HG03280 (cell line): ENCODE results near the gene HOXD10.
A peak's percentile ranks its signal among the peaks of the same experiment; 100 is the strongest.

Experiments used
- ATAC-seq: cut with Tn5 transposase; IDR thresholded peaks from one replicate; pipeline ENCODE4 v1.9.1; 2021; ENCODE audit warnings: mild to moderate bottlenecking, moderate library complexity; ENCODE audit not compliant: unreplicated experiment

HOXD10 gene

GRCh38 chr2:176094349-176094748 is 22.2 kb upstream of the HOXD10 start:
- ATAC-seq, result no peak

- ATAC-seq, result no peak
These were observed 21.2 kb upstream of the HOXD10 start for GRCh38 chr2:176095421-176095820.

- ATAC-seq, result no peak
These were observed 20.2 kb upstream of the HOXD10 start for GRCh38 chr2:176096243-176096985.

GRCh38 chr2:176096986-176097819 is 19.4 kb upstream of the HOXD10 start:
- peak; percentile 83 for ATAC-seq

- ATAC-seq, result no peak
These were observed 18.7 kb upstream of the HOXD10 start for GRCh38 chr2:176097820-176098365.

- no peak for ATAC-seq
These were observed 18.0 kb upstream of the HOXD10 start for GRCh38 chr2:176098366-176099158.

DNA sequence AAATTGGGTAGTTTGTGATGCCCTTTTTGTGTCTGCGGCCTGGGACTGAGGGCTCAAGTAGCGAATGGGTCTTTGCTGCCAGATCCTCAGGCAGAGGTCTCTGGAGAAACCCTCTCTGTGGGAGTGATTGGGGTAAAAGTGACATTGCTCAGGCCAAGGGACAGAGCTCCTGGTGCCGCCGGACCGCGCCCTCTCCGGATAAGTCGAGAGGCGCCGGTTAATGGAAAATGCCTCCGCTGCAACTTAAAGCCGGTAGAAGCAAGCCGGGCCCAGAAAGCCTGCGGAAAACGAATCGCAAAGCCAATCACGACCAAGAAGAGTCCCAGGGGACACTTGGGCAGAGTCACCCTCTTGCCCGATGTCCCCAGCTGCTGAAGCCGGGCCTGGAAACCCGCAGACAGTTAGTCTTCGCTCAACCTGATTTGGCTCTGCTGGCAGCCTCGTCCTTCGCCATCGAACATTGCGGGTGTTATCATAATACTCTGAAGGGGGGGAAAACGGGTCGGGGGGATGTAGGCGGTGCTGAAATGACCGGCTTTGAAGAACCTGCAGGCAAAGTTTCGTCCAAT is 17.3 kb upstream of the HOXD10 start:
- ATAC-seq, result no peak

DNA sequence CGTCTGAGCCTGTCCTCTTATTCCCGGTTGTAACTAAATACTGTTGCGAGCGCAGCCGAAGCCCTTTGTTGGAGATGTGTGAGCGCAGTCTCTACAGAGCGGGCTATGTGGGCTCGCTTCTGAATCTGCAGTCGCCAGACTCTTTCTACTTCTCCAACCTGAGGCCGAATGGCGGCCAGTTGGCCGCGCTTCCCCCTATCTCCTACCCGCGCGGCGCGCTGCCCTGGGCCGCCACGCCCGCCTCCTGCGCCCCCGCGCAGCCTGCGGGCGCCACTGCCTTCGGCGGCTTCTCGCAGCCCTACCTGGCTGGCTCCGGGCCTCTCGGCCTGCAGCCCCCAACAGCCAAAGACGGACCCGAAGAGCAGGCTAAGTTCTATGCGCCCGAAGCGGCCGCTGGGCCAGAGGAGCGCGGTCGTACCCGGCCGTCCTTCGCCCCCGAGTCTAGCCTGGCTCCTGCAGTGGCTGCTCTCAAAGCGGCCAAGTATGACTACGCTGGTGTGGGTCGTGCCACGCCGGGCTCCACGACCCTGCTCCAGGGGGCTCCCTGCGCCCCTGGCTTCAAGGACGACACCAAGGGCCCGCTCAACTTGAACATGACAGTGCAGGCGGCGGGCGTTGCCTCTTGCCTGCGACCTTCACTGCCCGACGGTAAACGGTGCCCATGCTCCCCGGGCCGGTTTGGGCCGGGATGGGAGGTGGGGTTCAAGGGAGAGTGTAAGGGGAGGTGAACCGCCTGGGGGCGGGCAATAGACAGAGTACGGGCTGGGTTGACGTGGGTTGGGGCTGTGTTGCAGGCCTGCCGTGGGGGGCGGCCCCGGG is 16.6 kb upstream of the HOXD10 start, which contains the start of gene HOXD12:
TSS of gene HOXD12 (plus strand) at position 68 of the 819 bp plus-strand sequence. CDS start at position 75, 7 bp downstream.
- ATAC-seq, result no peak

DNA sequence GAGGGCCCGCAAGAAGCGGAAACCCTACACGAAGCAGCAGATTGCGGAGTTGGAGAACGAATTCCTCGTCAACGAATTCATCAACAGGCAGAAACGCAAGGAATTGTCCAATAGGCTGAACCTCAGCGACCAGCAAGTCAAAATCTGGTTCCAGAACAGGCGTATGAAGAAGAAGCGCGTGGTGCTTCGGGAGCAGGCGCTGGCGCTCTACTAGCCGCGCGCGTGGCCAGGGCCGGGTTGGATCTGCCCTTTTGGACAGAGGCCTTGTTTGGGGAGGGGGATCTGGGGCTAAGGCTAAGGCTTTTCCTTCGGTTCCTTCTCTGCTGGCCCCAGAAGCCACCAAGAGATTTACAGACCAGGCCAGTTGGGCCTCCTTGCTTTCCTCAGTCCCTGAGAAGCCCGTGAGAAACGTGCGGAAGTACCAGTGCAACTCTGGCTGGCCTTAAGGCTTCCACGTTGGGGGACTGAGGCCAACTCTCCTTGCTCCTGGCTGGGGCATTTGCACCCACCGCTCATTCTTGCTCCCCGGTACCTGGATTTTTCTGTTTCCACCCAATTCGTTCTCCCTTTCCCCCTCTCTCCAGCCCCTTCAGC is 15.9 kb upstream of the HOXD10 start:
- no peak for ATAC-seq

GRCh38 chr2:176101216-176101830 is 15.3 kb upstream of the HOXD10 start:
- ATAC-seq, result no peak

DNA sequence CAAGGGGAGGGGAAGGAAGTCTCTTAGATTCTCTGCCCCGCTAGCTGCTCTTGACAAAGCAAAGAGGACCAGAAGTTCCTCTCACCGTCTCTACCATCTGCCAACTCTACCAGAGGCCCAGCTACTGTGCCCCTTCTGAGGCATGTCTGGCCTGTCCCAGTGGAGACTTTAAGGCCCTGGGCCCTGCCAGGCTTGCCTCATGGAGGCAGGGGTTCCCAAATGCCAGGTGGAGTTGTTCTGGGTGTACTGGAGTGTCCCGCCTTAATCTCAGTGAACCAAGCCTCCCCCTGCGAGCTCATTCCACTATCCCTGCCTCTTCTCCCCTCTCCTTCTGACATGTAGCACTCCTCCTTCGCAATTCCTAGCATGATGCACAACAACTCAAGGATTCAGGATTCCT is 14.7 kb upstream of the HOXD10 start:
- no peak for ATAC-seq

- no peak for ATAC-seq
These were observed 14.2 kb upstream of the HOXD10 start for GRCh38 chr2:176102309-176102866.

DNA sequence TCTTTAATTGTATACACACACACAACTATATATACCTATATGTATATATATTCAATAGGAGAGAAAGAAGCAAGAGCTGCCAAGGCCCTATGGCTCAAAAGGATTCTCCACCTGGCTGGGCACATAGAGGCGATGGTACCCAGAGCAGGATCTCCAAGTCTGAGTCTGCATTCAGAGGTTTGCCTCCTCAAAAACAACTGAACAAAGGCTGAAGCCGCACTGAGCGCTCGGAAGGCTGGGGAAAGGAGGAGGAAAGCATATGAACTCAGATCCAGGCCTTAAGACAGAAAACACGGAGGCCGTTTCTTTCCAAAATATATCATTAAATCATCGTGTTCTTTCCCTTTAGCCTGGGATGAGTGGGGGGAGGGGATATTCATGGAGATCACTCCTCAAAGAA is 13.4 kb upstream of the HOXD10 start:
- no peak for ATAC-seq

DNA sequence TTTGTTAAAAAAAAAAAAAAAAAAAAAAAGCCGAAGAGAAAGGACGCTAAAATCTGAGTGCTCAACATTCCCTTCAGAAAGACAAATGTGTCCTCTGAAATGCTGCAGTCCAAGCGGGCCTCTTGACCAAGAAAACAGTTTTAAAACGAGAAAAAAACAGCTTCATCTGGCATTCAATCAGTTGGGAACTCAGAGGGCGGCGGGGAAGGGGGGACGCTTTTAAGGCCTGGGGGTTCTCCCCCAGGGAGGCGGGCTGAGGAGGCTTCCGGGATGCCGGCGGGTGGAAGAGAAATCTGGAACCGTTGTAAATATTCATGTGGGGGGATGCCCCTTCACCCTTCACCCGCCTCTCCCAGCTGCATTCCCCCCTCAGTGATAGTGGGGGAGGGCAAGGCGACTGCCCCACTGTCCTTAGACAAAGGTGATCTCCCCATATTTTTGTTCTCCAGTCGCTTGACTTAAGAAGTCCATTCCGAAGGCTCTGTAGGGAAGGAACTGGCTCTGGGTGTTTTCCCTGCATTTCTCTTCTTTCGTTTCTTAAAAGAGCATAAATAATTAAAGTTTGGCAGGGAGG is 12.7 kb upstream of the HOXD10 start:
- no peak for ATAC-seq

DNA sequence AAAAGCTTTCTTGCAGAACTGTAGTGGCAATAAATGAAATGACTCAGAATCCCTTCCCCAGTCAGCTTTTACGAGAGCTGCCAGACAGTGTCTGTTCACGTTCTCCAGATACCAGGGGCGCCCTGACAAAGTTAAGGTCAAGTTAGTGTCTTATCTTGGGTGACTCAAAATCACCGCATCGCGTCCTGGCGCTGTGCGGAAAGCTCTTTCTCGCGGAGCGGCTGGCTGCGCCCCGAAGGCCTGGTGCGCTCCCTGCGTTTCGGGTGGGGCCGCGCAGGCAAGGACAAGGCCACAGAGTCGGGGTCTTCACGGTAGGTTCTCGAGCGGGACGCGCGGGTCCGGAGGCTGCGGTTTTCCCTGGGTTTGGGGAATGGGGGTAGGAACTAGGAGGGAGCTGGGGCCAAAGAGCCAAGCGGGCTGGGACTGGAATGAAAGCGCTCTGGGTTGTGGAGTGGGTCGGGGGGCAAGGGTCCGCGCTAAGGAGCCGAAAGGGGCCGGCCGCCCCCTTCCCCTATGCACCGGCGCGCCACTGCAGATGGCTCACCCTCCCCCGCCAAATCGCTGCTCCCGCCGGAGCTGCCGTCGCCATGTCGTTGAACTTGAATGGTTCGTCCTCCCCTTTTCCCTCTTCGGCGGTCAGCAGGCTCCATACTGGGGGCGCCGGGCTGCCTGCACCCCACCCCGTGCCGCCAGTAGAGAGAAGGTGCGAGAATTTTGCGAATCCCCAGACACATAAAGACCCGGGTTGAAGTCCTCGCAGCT is 12.1 kb upstream of the HOXD10 start:
- no peak for ATAC-seq

DNA sequence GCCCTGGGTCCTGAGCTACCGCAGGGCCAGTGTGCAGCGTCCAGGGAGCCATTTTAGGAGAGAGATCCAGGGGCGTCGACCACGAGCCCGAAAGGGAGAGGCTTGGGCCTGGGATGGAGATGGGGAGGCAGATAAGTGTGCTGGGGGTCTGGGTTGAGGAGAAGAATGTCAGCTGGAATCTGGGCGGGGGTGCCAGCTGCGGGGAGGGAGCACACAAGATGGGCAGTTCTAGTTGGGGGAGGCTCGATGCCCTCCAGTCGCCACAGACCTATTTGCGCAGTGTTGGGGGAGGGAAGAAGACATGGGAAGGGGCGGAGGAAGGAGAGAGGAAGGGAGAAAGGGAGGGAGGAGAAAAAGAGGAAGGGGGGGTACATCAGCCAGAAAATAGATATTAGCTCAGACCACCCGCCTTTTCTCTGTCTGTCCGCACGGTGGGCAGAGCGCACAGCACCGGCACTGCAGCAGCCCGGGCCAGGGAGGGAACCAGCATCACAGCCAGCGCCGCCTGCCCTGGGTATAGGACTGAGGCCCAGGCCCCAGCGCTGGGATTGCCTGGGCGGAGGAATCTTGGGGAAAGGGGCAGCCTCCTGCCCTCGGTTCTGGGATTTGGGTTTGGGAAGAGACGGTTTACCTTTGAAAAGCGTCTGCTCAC is 11.4 kb upstream of the HOXD10 start:
- no peak for ATAC-seq
